GM23338 (cell line): ENCODE measurements around the gene RFXAP.

ENCODE experiments used
- EZH2 ChIP-seq: fragments of 200-600 bp; sonication (generic); IDR thresholded peaks from one replicate; pipeline ENCODE4 v1.8.0; 2017; ENCODE audit warnings: antibody characterized with exemption, mild to moderate bottlenecking, low read depth; ENCODE audit not compliant: unreplicated experiment
- EZH2phosphoT487 ChIP-seq: fragments of 200-600 bp; sonication (generic); IDR thresholded peaks from one replicate; pipeline ENCODE4 v1.8.1; 2018; ENCODE audit warnings: antibody characterized with exemption; ENCODE audit not compliant: unreplicated experiment
- NANOG ChIP-seq: IDR thresholded peaks from 2 replicates; pipeline ENCODE4 v1.6.1; 2016; ENCODE audit warnings: antibody characterized with exemption, borderline replicate concordance
- POLR2AphosphoS5 ChIP-seq: IDR thresholded peaks from 2 replicates; pipeline ENCODE4 v1.6.1; 2016; ENCODE audit warnings: antibody characterized with exemption, low read depth
- TF ChIP-seq, protein P1 (sequence below), 2 experiments: fragments of 200-600 bp in 1 of 2; sonication (generic) in 1 of 2; conservative IDR thresholded peaks; 2 replicates each; pipeline versions ENCODE4 v1.5.1 to v1.6.1; 2016 to 2017; ENCODE audit warnings: antibody characterized with exemption in 2 of 2, low read depth in 2 of 2, mild to moderate bottlenecking in 2 of 2, moderate library complexity in 1 of 2

- no peak for TF ChIP-seq EZH2phosphoT487
- TF ChIP-seq, protein P1, sequence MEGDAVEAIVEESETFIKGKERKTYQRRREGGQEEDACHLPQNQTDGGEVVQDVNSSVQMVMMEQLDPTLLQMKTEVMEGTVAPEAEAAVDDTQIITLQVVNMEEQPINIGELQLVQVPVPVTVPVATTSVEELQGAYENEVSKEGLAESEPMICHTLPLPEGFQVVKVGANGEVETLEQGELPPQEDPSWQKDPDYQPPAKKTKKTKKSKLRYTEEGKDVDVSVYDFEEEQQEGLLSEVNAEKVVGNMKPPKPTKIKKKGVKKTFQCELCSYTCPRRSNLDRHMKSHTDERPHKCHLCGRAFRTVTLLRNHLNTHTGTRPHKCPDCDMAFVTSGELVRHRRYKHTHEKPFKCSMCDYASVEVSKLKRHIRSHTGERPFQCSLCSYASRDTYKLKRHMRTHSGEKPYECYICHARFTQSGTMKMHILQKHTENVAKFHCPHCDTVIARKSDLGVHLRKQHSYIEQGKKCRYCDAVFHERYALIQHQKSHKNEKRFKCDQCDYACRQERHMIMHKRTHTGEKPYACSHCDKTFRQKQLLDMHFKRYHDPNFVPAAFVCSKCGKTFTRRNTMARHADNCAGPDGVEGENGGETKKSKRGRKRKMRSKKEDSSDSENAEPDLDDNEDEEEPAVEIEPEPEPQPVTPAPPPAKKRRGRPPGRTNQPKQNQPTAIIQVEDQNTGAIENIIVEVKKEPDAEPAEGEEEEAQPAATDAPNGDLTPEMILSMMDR (conservative IDR thresholded peaks at IDR 0.05; ENCODE audit: low read depth in 2 of 2), result no peak
- TF ChIP-seq EZH2, result no peak
- no peak for TF ChIP-seq POLR2AphosphoS5
- TF ChIP-seq NANOG, result no peak
Observed at GRCh38 chr13:36875961-36876360, 56.9 kb downstream of the RFXAP start.
